HL-60 (cell line): Measurements from ENCODE around the gene BMP2.

Experiments
- SPI1 ChIP-seq: IDR thresholded peaks from 2 replicates; pipeline ENCODE4 v1.6.1; 2012; ENCODE audit warnings: low read depth, mild to moderate bottlenecking, borderline replicate concordance
- TF ChIP-seq, protein P1 (sequence below): IDR thresholded peaks from one replicate; pipeline ENCODE4 v1.5.1; 2011; ENCODE audit warnings: low read length, control low read depth, inconsistent platforms; ENCODE audit not compliant: insufficient read depth

DNA sequence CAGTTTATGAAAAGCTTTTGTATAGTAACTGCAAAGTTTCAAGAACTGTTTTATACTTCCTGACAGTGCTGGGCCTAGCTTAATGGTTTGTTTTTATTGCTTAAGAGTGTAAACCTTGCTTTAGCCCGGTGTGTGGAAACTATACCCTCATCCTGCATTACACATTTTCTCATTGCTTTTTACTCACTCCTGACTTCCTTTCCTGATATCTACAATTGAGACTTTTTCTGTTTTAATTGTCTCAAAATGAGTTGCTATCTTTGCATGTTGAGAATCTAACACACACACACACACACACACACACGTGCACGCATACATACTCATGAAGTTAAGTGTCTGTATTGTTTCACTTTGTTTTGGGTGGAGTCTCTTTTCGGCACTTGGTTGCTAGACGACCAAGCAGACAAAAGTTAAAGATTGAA lies 16.7 kb downstream of the BMP2 start:
- TF ChIP-seq, protein P1, sequence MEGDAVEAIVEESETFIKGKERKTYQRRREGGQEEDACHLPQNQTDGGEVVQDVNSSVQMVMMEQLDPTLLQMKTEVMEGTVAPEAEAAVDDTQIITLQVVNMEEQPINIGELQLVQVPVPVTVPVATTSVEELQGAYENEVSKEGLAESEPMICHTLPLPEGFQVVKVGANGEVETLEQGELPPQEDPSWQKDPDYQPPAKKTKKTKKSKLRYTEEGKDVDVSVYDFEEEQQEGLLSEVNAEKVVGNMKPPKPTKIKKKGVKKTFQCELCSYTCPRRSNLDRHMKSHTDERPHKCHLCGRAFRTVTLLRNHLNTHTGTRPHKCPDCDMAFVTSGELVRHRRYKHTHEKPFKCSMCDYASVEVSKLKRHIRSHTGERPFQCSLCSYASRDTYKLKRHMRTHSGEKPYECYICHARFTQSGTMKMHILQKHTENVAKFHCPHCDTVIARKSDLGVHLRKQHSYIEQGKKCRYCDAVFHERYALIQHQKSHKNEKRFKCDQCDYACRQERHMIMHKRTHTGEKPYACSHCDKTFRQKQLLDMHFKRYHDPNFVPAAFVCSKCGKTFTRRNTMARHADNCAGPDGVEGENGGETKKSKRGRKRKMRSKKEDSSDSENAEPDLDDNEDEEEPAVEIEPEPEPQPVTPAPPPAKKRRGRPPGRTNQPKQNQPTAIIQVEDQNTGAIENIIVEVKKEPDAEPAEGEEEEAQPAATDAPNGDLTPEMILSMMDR: no peak
- TF ChIP-seq SPI1: no peak
